NT2/D1 (cell line): ENCODE data around the gene ARVCF.

Source experiments
- SUZ12 ChIP-seq: IDR thresholded peaks from 2 replicates; pipeline ENCODE4 v1.6.1; 2011; ENCODE audit not compliant: insufficient read length, insufficient read depth; ENCODE audit errors: extremely low read depth
- YY1 ChIP-seq: IDR thresholded peaks from 2 replicates; pipeline ENCODE4 v1.6.1; 2011; ENCODE audit not compliant: insufficient read length, insufficient read depth
- ZNF274 ChIP-seq: IDR thresholded peaks from 2 replicates; pipeline ENCODE4 v1.6.1; 2011; ENCODE audit warnings: mild to moderate bottlenecking, low read depth, low read length

GRCh38 chr22:19970031-19970478 lies 46.6 kb downstream of the ARVCF start:
- TF ChIP-seq SUZ12 (no peak), YY1 (no peak), ZNF274 (no peak)
